Caco-2 (cell line): ENCODE measurements around the gene ATXN7L2. TPM values are rescaled to one million over a fixed set of nuclear protein-coding genes. Genes with fewer than 3 reads are reported as not detected.

ENCODE experiments used
- BruUV-seq: library from RNA; stranded (reverse); fragments of 400-500 nt; replicated peaks from 2 replicates; lab custom pipeline; 2021; lab: Mats Ljungman, UMichigan
- CTCF ChIA-PET: fragments of 300-600 bp; sonication (Branson Sonifier 250); formaldehyde crosslinking; loops from one replicate; lab custom pipeline; 2022; ENCODE audit warnings: antibody characterized with exemption; lab: Charles Lee
- POLR2A ChIA-PET: fragments of 300-600 bp; sonication (Branson Sonifier 250); formaldehyde crosslinking; loops from one replicate; lab custom pipeline; 2022; ENCODE audit warnings: antibody characterized with exemption; lab: Charles Lee
- DNase-seq, 2 experiments: peaks; one replicate each; pipeline versions ENCODE4 v3.0.0 to v3.0.0-alpha.2; 2020 to 2022
- H3K27me3 ChIP-seq: replicated peaks from 2 replicates; pipeline ENCODE4 v1.6.0; 2011; ENCODE audit warnings: low read length; ENCODE audit not compliant: control insufficient read depth, insufficient read depth
- H3K36me3 ChIP-seq: 2 replicates; pipeline ENCODE4 v1.5.1; 2011; ENCODE audit warnings: low read length; ENCODE audit not compliant: control insufficient read depth, insufficient read depth
- H3K4me1 ChIP-seq: fragments of 250-450 bp; sonication (Bioruptor Pico); 2 replicates; pipeline ENCODE4 v1.5.1; 2020; ENCODE audit warnings: mild to moderate bottlenecking
- H3K4me3 ChIP-seq: 2 replicates; pipeline ENCODE4 v1.5.1; 2011; ENCODE audit warnings: low read depth, mild to moderate bottlenecking, control low read depth, low read length
- H3K9me3 ChIP-seq: fragments of 250-450 bp; sonication (Bioruptor Pico); 2 replicates; pipeline ENCODE4 v1.5.1; 2020; ENCODE audit warnings: mild to moderate bottlenecking, moderate library complexity
- H3K27ac Mint-ChIP-seq: one replicate; pipeline ENCODE4 v1.8.0; 2022; ENCODE audit warnings: mixed read lengths; ENCODE audit not compliant: unreplicated experiment
- H3K27me3 Mint-ChIP-seq: one replicate; pipeline ENCODE4 v1.8.0; 2022; ENCODE audit warnings: mixed read lengths; ENCODE audit not compliant: insufficient read depth, unreplicated experiment
- H3K36me3 Mint-ChIP-seq: one replicate; pipeline ENCODE4 v1.8.0; 2022; ENCODE audit warnings: mild to moderate bottlenecking, mixed read lengths; ENCODE audit not compliant: insufficient read depth, unreplicated experiment
- H3K4me1 Mint-ChIP-seq: one replicate; pipeline ENCODE4 v1.8.0; 2022; ENCODE audit warnings: low read depth, mixed read lengths; ENCODE audit not compliant: unreplicated experiment
- H3K4me3 Mint-ChIP-seq: one replicate; pipeline ENCODE4 v1.8.0; 2022; ENCODE audit warnings: mild to moderate bottlenecking, moderate library complexity, mixed read lengths; ENCODE audit not compliant: unreplicated experiment
- H3K9me3 Mint-ChIP-seq: one replicate; pipeline ENCODE4 v1.8.0; 2022; ENCODE audit warnings: mixed read lengths; ENCODE audit not compliant: unreplicated experiment
- intact Hi-C: fragments of 100-400 bp; cut with micrococcal nuclease; formaldehyde crosslinking; loops from one replicate; pipeline ENCODE4 v1.10.0; 2022; ENCODE audit not compliant: unreplicated experiment
- total RNA-seq: library from RNA; stranded (reverse); gene quantifications from 2 replicates; pipeline ENCODE4 v1.2.3, GENCODE V29; 2022
- TF ChIP-seq, protein P1 (sequence below), 2 experiments: fragments of 200-600 bp in 1 of 2; IDR thresholded peaks; 1 replicate in 1 of 2; 2 replicates in 1 of 2; pipeline versions ENCODE4 v1.5.1 to v1.8.0; 2011 to 2022; ENCODE audit warnings: antibody characterized with exemption in 1 of 2, control low read depth in 1 of 2, inconsistent platforms in 1 of 2, low read depth in 1 of 2, low read length in 1 of 2, mild to moderate bottlenecking in 1 of 2, moderate library complexity in 1 of 2; ENCODE audit not compliant: insufficient read depth in 1 of 2, severe bottlenecking in 1 of 2, unreplicated experiment in 1 of 2

ATXN7L2 gene
- total RNA-seq, 1 experiment from 2014 or later = 4.0 TPM

GRCh38 chr1:109438798-109439297 lies 44.9 kb upstream of the ATXN7L2 start:
- Histone ChIP-seq H3K36me3 (no peaks in the 10 kb centered on the region), H3K27me3 (no peaks in the 10 kb centered on the region), H3K4me1 (no peaks in the 10 kb centered on the region), H3K4me3 (no peak overlapping the region), H3K9me3 (no peaks in the 10 kb centered on the region)
- peaks cover 12% of the 10 kb centered on the region for H3K9me3 Mint-ChIP-seq
- no peaks in the 10 kb centered on the region for H3K4me1 Mint-ChIP-seq
- no peak overlapping the region for H3K4me3 Mint-ChIP-seq
- POLR2A ChIA-PET = no interaction called here
- intact Hi-C loops = no loop called here
- DNase-seq = no peak
- CTCF ChIA-PET = no interaction called here
- TF ChIP-seq, protein P1, sequence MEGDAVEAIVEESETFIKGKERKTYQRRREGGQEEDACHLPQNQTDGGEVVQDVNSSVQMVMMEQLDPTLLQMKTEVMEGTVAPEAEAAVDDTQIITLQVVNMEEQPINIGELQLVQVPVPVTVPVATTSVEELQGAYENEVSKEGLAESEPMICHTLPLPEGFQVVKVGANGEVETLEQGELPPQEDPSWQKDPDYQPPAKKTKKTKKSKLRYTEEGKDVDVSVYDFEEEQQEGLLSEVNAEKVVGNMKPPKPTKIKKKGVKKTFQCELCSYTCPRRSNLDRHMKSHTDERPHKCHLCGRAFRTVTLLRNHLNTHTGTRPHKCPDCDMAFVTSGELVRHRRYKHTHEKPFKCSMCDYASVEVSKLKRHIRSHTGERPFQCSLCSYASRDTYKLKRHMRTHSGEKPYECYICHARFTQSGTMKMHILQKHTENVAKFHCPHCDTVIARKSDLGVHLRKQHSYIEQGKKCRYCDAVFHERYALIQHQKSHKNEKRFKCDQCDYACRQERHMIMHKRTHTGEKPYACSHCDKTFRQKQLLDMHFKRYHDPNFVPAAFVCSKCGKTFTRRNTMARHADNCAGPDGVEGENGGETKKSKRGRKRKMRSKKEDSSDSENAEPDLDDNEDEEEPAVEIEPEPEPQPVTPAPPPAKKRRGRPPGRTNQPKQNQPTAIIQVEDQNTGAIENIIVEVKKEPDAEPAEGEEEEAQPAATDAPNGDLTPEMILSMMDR (IDR thresholded peaks at IDR 0.05; ENCODE audit: insufficient read depth in 1 of 2, low read depth in 1 of 2, low read length in 1 of 2, severe bottlenecking in 1 of 2, unreplicated experiment in 1 of 2) = no peak
- no peak overlapping the region for H3K27ac Mint-ChIP-seq
- H3K36me3 Mint-ChIP-seq = no peaks in the 10 kb centered on the region
- no TSS peak for BruUV-seq
- H3K27me3 Mint-ChIP-seq = no peaks in the 10 kb centered on the region

GRCh38 chr1:109441069-109441468 lies 42.6 kb upstream of the ATXN7L2 start:
- POLR2A ChIA-PET = no interaction called here
- no peaks in the 10 kb centered on the region for H3K4me1 Mint-ChIP-seq
- no peaks in the 10 kb centered on the region for H3K27me3 ChIP-seq
- H3K36me3 Mint-ChIP-seq = no peaks in the 10 kb centered on the region
- CTCF ChIA-PET = no interaction called here
- no peaks in the 10 kb centered on the region for H3K27me3 Mint-ChIP-seq
- TF ChIP-seq, protein P1 (IDR thresholded peaks at IDR 0.05; ENCODE audit: insufficient read depth in 1 of 2, low read depth in 1 of 2, low read length in 1 of 2, severe bottlenecking in 1 of 2, unreplicated experiment in 1 of 2) = no peak
- H3K4me3 ChIP-seq = no peak overlapping the region
- intact Hi-C loops = no loop called here
- no peak for DNase-seq
- H3K36me3 ChIP-seq = no peaks in the 10 kb centered on the region
- H3K4me3 Mint-ChIP-seq = no peak overlapping the region
- H3K4me1 ChIP-seq = no peaks in the 10 kb centered on the region
- BruUV-seq = no TSS peak
- H3K9me3 ChIP-seq = no peaks in the 10 kb centered on the region
- no peak overlapping the region for H3K27ac Mint-ChIP-seq
- no peaks in the 10 kb centered on the region for H3K9me3 Mint-ChIP-seq

- POLR2A ChIA-PET = no interaction called here
Measured at GRCh38 chr1:109443476-109443875, 40.2 kb upstream of the ATXN7L2 start.

More at GRCh38 chr1:109443476-109443875, 40.2 kb upstream of the ATXN7L2 start:
- no peak overlapping the region for H3K27ac Mint-ChIP-seq
- Histone ChIP-seq H3K27me3 (no peaks in the 10 kb centered on the region), H3K9me3 (no peaks in the 10 kb centered on the region), H3K4me3 (no peak overlapping the region), H3K36me3 (no peaks in the 10 kb centered on the region), H3K4me1 (no peaks in the 10 kb centered on the region)
- TF ChIP-seq, protein P1 (IDR thresholded peaks at IDR 0.05; ENCODE audit: insufficient read depth in 1 of 2, low read depth in 1 of 2, low read length in 1 of 2, severe bottlenecking in 1 of 2, unreplicated experiment in 1 of 2) = no peak
- intact Hi-C loops = no loop called here
- no peaks in the 10 kb centered on the region for H3K4me1 Mint-ChIP-seq
- H3K9me3 Mint-ChIP-seq = no peaks in the 10 kb centered on the region
- no TSS peak for BruUV-seq
- no peak for DNase-seq
- no peaks in the 10 kb centered on the region for H3K36me3 Mint-ChIP-seq
- no peak overlapping the region for H3K4me3 Mint-ChIP-seq
- CTCF ChIA-PET = no interaction called here
- no peaks in the 10 kb centered on the region for H3K27me3 Mint-ChIP-seq
